HTR-8/SVneo (cell line): ENCODE measurements around the gene NCKAP5.

Source experiments
- DNase-seq: peaks from one replicate; pipeline ENCODE4 v3.0.0; 2011; ENCODE audit warnings: low spot score, mixed read lengths; ENCODE audit not compliant: insufficient read length
- FAIRE-seq: peaks from 2 replicates; lab custom pipeline; 2011; peaks lifted over from hg19 to GRCh38; lab: Jason Lieb, UNC

The NCKAP5 gene

GRCh38 chr2:133434959-133435668, 133.1 kb downstream of the NCKAP5 start:
- DNase-seq (peak; percentile 34), FAIRE-seq (no peak)

- no peak for DNase-seq
- FAIRE-seq = no peak
These were observed 134.5 kb downstream of the NCKAP5 start for GRCh38 chr2:133433455-133434451.

- no peak for FAIRE-seq
- DNase-seq = no peak
These were observed 135.5 kb downstream of the NCKAP5 start for GRCh38 chr2:133432778-133433177.

GRCh38 chr2:133431289-133431688, 137.0 kb downstream of the NCKAP5 start:
- FAIRE-seq = no peak
- no peak for DNase-seq

- FAIRE-seq (no peak), DNase-seq (no peak)
These were observed 141.5 kb downstream of the NCKAP5 start for GRCh38 chr2:133426791-133427190.

DNA sequence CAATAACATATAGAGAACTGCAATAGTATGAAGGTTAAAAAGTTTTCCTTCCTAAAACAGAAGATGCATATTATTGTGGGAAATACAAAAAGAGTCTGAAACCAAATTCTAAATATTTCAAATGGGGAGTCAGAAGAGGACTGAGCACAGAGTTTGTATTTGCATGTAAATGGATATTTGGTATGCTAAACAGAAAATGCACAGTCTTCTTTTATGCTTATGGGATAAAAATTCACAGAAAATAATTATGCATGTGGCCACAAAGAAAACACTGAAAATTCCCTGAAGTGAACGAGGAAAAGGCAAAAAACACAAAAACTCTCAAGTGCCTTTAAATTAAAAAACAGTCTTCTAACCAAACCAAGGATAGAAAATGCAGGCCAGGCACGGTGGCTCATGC, 142.7 kb downstream of the NCKAP5 start:
- no peak for FAIRE-seq
- no peak for DNase-seq

- no peak for FAIRE-seq
- no peak for DNase-seq
These were observed 143.4 kb downstream of the NCKAP5 start for GRCh38 chr2:133424876-133425275.

- DNase-seq (no peak), FAIRE-seq (no peak)
These were observed 145.3 kb downstream of the NCKAP5 start for GRCh38 chr2:133422931-133423351.

- DNase-seq = no peak
- peak; percentile 86 for FAIRE-seq
These were observed 146.5 kb downstream of the NCKAP5 start for GRCh38 chr2:133421516-133422324.

- FAIRE-seq (no peak), DNase-seq (no peak)
These were observed 147.5 kb downstream of the NCKAP5 start for GRCh38 chr2:133420788-133421187.

DNA sequence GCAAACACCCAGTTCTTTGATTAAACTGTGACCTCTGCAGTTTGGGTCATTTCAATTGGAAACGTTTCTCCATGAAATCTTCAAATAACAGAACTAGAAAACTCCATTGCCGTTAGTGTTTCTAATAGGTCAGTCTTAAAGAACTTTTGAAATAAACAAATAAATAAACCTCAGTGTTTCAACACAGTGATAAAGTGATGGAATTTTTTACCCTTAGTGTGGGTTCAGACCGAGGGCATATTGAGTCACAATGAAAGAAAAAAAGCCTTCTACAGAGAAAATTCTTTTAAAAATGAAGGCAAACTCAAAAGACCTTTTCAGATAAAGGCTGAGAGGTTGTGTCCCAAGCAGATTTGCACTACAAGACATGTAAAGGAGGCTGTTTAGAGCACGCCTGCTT, 149.6 kb downstream of the NCKAP5 start:
- no peak for FAIRE-seq
- DNase-seq = no peak

GRCh38 chr2:133418021-133418420, 150.2 kb downstream of the NCKAP5 start:
- FAIRE-seq = no peak
- no peak for DNase-seq

DNA sequence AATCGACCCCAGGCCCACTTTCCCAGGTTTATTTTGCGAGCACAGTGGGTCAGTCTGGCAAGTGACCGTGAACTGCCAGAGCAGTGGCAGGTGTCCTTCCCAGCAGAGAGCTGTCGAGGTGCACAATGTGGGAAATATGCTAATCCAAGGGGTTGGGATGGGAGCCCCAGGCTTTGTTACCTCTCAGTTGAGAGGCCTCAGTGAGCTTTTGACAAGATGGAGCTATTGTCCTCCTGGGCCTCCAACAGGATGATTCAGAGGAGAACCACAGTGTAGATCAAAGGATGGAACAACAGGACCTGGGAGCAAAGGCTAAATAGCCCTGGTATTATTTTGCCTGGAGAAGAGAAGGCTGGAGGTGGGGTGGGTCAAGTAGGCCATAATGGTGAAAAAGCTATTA, 150.8 kb downstream of the NCKAP5 start:
- no peak for DNase-seq
- FAIRE-seq = no peak

GRCh38 chr2:133416736-133417135, 151.5 kb downstream of the NCKAP5 start:
- DNase-seq (no peak), FAIRE-seq (no peak)

DNA sequence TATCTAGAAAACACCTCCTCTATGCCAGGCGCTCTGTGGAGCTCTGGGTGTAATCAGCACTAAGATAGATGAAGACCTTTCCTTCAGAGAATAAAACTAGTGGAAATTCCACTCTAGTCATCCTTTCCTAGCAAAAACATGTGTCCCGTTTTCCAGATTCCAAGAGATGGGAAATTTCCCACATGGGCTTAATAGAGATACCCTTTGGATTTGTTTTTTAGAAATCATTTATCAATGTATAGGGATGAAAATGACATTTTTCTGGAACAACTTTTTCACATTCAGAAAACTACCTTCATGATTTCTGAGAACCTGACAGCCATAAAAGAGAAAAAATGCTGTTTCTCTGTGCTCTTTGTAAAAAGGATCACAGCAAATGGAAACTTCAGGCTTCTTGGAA, 152.1 kb downstream of the NCKAP5 start:
- no peak for DNase-seq
- no peak for FAIRE-seq

DNA sequence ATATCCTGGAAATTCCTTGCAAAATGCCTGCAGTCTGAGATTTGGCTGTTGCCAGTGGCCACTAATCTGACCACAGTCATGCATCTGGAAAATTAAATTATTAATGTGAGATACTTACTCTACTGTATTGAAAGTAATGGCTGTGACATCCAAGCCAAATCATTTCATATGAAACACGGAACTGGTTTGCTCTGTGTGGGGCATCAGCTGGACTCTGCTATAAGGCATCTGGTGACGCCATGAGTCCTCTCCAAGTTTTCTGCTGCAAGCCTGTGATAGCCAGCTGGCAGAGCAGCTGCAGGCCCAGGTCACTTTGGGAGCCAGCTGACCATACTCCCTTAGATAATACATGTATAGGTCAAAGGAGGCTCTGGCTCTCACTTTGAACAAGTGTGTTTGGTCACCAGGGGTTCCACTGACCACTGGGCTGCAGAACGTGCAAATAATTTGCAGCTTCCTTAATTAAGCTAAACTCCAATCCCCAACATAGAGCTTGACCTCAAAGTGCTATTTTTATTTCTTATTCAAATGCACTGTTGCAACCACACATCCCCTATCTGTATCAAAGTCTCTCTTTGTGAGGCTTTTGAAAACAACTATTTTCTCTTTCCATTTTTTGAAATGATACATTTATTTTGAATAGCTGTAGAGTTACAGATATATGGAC, 152.9 kb downstream of the NCKAP5 start:
- DNase-seq (no peak), FAIRE-seq (no peak)

GRCh38 chr2:133414486-133415209, 153.6 kb downstream of the NCKAP5 start:
- no peak for FAIRE-seq

DNA sequence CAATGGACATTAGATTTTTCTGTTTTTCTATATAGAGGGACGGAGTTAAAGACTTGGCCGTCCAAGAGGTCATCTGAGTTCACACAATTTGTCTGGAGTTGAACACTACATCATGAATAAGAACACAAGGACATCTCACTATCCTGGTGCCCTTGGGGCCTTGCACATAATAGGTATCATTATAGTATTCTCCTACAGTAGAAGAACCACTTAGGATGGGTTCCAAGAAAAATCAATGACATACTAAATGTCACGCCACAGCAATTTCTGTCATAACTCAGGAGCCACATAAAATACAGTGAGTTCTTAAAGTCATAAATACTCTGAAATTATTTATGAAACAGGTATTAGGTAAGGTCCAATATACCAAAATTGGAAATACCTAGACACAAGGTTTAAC, 154.4 kb downstream of the NCKAP5 start:
- no peak for FAIRE-seq
- DNase-seq = no peak

More at GRCh38 chr2:133414486-133415209, 153.6 kb downstream of the NCKAP5 start:
- DNase-seq = no peak

DNA sequence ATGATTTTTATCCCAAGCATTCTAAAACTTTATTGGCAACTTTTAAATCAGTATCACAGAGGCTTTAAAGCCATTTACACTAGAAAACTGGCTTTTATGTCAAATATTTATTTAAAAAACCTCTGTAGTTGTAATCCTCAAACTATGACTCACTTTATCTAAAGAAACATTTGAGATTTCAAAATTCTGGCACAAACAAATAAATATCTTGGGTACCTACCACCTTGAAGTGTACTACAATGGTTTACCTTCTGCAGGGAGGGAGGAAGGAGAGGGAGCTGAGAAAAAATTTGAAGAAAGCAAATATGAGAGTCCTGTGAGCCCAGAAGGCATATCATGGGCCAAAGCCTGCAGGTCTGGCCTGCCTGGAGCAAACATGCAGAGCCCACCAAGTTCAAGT, 155.6 kb downstream of the NCKAP5 start:
- no peak for FAIRE-seq
- no peak for DNase-seq
